ENCODE data around the gene LRIF1.
"Not testable (repeated sequence)": the region's sequence is repeated elsewhere in the genome, so short reads cannot be mapped to it uniquely, and the experiment has no call there.

The LRIF1 gene

DNA sequence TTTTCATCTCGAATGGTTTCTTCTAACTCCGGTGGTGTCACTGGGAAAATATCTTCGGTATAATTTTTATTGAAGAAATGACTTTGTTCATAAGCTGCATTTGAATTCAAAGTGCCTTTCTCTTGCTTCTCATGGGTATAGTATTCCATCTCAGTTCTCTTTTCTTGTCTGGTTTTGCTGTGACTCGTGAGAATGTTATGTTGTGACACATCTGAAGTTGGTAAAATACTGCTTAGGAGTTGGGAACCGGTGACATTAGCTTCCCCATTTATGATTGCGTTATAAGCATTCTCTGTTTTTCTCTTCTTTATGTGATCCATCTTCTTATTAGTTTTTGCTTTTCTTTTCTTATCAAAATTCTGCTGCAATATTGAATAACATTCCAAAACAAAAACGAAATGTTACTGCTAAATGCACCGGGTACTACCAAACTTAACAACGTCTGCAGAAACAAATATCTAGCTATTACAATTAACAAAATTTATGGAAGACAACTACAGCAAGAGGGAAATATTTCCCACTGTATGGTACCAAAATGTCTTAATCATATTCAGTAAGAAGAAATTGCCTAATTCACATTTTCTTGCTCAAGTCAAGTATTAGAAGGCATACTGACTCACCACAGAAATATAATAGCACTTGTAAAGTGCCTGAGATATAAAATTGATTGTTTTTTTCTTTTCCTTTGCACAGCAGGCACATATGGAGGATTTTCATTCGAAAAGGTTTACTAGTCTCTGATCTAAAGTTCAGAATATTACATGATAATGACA is 15.5 kb downstream of the LRIF1 start:
- no peak for DNase-seq (ENCODE audit: low spot score)

GRCh38 chr1:110945626-110946025 is 18.1 kb downstream of the LRIF1 start:
- no peak for DNase-seq (ENCODE audit: low spot score)

DNA sequence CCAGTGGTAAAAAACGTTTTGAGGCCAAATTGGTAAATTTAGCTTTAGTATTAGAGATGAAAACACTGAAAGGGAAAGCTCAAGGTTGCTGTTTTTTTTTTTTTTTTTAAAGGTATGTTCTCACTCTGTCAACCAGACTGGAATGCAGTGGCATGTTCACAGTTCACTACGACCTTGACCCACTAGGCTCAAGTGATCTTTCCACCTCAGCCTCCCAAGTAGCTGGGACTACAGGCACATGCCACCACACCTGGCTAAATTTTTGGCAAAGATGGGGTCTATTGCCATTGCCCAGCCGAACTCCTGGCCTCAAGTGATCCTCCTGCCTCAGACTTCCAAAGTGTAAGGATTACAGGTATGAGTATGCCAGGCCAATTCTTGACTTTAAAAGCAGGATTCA is 18.9 kb downstream of the LRIF1 start:
- DNase-seq (ENCODE audit: low spot score): no peak

DNA sequence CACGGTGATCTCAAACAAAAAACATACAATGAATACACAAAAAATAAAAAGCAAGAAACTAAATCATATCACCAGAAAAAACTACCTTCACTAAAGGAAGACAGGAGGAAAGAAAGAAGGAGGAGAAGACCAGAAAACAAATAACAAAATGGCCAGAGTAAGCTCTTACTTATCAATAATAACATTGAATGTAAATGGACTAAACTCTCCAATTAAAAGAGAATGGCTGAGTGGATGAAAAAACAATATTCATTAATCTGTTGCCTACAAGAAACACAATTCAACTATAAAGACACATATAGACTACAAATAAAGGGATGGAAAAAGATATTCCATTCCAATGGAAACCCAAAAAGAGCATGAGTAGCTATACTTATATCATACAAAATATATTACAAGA is 27.2 kb downstream of the LRIF1 start:
- no peak for DNase-seq (ENCODE audit: low spot score)

- not testable (repeated sequence) for DNase-seq (ENCODE audit: low spot score)
Observed at GRCh38 chr1:110931097-110931496, 32.6 kb downstream of the LRIF1 start.

DNA sequence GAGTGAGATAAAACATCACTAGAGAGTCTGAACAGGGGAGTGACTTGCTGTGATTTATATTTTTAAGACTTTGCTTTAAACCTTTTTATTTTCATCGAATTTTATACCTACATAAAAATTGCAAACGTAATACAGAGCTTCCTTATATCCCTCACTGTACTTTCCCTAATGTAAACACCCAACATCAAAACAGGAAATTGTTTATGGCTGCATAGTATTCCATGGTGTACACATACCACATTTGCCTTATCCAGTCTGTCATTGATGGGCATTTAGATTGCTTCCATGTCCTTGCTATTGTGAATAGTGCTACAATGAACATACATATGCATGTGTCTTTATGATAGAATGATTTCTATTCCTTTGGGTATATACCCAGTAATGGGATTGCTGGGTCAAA is 34.8 kb downstream of the LRIF1 start:
- no peak for DNase-seq (ENCODE audit: low spot score)

- no peak for DNase-seq (ENCODE audit: low spot score)
Observed at GRCh38 chr1:110928191-110928590, 35.5 kb downstream of the LRIF1 start.

- no peak for DNase-seq (ENCODE audit: low spot score)
Observed at GRCh38 chr1:110927484-110928075, 36.1 kb downstream of the LRIF1 start.

DNA sequence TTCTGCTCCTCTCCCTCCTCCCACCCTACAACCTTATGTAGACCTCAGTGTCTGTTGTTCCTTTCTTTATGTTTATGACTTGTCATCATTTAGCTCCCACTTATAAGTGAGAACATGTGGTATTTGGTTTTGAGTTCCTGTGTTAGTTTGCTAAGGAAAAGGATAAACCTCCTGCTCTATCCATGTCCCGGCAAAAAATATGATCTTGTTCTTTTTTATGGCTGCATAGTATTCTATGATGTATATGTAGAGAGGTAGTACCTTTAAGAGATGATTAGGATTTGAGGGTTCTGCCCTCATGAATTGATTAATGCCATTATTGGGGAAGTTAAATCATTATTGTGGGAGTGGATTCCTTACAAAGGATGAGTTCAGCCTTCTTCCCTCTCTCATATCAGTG is 41.8 kb downstream of the LRIF1 start:
- no peak for DNase-seq (ENCODE audit: low spot score)

DNA sequence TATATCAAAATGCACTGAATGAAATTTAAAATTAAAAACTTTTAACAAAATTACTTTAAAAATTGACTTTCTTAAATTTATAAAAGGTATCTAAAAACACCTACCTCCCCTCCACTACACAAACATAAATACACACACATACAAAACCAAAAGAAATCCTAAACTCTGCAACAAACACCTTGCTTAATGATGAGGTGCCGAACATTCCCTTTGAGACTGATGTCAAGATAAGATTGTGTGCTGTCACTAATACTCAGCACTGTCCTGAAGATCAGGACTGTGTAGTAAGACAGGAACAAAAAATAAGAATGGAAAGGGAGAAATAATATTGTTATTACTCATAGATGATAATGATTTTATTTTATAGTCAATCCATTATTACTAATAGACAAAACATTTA is 45.7 kb downstream of the LRIF1 start:
- no peak for DNase-seq (ENCODE audit: low spot score)

DNA sequence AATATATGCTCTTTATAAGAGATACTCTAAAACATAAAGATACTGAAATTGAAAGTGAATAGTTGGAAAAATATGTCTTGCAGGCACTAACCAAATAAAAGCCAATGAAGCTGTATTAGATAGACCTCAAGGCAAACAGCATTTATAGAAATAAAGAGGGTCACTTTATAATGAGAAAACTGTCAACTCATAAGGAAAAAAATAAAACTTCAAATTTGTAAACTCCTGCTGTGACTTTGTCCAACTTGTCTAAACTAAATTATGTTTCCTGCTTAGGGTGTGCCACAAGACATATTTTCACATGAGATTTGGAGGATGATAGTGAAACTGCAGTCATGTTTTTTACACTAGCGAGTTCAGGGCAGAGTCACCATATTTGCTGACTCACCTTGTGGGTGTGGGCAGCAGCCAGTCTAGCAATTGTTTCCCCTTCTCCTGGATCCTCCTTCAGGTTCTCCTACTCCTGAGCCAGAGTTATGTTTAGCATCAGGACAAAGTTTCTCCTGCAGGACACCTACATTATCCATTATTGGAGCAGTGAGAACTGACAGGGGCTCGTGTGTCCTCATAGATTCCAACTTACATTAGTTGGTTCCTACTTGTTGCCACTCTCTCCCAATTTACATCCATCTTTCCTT is 46.9 kb downstream of the LRIF1 start:
- DNase-seq (ENCODE audit: low spot score): no peak

- DNase-seq (ENCODE audit: low spot score): no peak
Observed at GRCh38 chr1:110916274-110916668, 47.5 kb downstream of the LRIF1 start.

DNA sequence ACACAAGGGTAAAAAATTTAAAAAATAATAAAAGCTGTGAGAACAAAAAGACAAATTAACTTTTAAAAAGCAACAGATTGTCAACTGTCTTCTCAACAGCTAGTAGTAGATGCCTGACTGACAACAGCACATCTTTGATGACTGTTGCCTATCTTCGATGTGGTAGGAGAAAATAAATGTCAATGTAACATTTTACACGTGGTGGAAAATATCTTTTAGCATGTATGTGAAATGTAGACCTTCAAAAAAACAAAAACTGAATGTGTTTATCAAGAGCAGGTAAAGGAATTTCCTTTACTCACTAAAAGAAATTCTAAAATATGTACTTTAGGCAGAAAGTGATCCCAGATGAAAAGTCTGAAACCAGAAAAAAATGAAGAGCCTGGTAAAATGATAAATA is 47.9 kb downstream of the LRIF1 start:
- no peak for DNase-seq (ENCODE audit: low spot score)

DNA sequence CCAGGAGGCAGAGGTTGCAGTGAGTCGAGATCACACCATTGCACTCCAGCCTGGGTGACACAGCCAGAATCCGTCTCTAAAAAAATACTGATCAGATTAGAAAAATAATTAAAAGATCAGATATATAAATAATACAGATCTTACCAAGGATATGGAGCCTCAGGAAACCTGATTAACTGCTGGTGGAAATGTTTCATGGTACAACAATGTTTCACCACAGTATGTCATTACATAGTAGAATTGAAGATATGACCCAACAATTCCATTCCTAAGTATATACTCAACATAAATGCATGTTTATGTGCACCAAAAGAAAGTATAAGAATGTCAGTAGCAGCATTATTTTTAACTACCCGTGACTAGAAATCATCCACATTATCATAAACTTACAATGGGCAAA is 49.0 kb downstream of the LRIF1 start:
- DNase-seq (ENCODE audit: low spot score): no peak

DNA sequence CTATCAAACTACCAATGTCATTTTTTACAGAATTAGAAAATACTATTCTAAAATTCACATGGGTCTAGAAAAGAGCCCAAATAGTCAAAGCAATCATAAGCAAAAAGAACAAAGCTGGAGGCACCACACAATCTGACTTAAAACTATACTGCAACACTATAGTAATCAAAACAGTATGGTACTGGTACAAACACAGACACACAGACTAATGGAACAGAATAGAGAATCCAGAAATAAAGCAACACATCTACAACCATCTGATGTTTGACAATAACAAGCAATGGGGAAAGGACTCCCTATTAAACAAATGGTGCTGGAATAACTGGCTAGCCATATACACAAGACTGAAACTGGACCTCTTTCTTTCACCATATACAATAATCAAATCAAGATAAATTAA is 50.9 kb downstream of the LRIF1 start:
- no peak for DNase-seq (ENCODE audit: low spot score)

DNA sequence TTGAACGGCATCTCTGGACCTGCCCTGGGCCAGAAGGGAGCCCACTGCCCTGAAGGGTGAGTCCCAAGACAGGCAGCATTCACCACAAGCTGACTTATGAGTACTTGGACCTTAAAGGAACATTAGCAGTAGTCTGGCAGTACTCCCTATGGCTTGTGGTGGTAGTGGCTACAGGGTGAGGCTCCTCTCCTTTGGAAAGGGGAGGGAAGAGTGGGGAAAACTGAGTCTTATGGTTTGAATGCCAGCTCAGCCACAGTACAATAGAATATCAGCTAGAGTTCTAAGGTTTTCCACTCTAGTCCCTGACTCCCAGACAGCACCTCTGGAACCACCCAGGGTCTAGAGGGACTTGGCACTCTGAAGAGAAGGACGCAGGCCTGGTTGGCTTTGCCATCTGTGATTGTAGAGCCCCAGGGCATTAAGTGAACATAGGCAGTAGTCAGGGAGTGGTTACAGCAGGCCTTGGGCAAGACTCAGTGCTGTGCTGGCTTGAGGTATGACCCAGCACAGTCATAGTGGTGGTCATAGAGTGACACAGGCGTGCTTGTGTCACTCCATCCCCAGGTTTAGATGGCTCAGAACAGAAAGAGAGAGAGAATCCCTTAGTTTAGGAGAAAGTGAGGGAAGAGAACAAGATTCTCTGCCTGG is 59.7 kb downstream of the LRIF1 start:
- DNase-seq (ENCODE audit: low spot score): no peak

DNA sequence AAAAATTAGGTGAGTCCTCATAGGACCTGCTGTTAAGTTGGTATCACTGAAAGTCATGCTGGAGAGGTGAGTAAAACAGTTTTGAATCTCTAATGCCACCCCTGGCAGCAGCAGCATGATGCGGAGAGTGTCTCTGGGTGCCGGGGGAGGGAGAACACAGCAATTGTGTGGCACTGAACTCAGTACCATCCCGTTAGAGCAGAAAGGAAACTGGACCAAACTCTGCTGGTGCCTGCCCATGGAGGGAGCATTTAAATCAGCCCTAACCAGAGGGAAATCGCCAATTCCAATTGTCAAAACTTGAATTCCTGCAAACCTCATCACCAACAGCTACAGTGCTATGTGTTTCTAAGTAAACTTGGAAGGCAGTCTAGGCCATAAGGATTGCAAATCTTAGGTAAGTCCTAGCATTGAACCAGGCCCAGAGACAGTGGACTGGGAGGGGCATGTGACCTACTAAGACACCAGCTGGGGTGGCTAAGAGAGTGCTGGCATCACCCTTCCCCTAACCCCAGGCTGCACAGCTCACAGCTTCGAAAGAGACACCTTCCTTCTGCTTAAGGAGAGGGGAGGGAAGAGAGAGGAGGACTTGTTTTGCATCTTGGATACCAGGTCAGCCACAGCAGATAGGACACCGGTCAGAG is 60.8 kb downstream of the LRIF1 start:
- no peak for DNase-seq (ENCODE audit: low spot score)

DNA sequence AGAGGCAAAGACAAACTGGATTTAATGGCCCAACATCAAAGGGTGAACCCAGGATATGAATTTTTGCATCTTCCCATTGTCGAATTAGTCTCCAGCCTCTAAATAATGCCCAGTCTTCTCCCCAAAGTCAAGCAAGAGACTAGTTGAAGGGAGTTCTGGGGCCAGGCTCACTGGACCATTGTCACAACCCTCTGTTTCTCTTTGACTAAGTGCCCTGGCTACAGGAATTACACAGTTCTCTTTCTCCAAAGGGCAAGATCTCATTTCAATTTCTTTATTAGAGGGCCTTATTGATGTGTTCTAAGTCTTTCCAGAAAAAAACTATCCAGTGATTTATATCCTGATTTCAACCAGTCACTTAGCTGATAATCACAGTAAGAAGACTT is 64.3 kb downstream of the LRIF1 start:
- no peak for DNase-seq (ENCODE audit: low spot score)

- no peak for DNase-seq (ENCODE audit: low spot score)
Observed at GRCh38 chr1:110898734-110899457, 64.8 kb downstream of the LRIF1 start.

- DNase-seq (ENCODE audit: low spot score): no peak
Observed at GRCh38 chr1:110897681-110898080, 66.0 kb downstream of the LRIF1 start.

All from SK-N-DZ (cell line).